GM18502 (cell line): Measurements from ENCODE around the gene IFNA7.
"Not testable (repeated sequence)": the region's sequence is repeated elsewhere in the genome, so short reads cannot be mapped to it uniquely, and the experiment has no call there.

Source experiments
- ATAC-seq: cut with Tn5 transposase; IDR thresholded peaks from one replicate; pipeline ENCODE4 v1.9.1; 2021; ENCODE audit warnings: mild to moderate bottlenecking; ENCODE audit not compliant: unreplicated experiment, poor library complexity

The IFNA7 gene

DNA sequence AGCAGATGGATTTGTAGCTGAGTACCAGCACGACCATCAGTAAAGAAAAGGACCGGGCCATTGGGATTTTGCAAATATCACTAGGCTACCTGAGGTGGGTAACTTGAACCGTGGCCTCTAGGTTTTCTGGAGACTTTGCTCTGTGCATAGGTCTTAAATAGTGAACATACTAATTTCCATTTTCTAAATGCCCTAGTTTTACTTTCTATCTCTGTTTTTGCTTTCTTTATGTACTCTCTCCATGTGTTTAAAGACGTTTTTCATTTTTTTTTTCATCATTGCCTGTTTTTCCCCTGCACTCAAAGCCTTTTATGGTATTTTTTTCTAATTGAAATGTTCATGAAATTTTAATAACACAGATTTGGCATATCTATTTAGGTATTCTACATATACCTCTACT lies at the start of gene IFNA7:
Gene IFNA7, minus strand, starts transcription at position 101 of the 400 bp plus-strand sequence. Its CDS starts 40 bp downstream, at position 61.
- not testable (repeated sequence) for ATAC-seq

DNA sequence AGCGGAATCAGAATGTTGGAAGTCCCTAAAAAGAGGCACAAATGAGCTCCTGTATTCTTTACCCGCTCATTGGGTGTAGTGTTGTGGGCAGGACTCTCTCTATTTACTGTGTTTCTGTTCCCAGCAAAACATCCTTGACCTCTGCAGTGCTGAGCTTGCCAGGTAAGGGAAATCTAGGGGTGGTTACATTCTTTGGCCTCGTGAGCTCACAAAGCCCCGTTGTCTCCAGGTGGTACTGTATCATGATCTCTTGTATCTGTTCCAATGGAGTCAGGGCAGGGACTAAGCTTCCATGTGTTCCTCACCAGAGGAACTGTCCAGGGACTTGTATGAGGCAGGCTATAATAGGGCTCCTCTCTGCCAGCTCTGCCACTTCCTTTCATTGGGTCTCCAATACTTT lies 49.6 kb upstream of the IFNA7 start:
- no peak for ATAC-seq

DNA sequence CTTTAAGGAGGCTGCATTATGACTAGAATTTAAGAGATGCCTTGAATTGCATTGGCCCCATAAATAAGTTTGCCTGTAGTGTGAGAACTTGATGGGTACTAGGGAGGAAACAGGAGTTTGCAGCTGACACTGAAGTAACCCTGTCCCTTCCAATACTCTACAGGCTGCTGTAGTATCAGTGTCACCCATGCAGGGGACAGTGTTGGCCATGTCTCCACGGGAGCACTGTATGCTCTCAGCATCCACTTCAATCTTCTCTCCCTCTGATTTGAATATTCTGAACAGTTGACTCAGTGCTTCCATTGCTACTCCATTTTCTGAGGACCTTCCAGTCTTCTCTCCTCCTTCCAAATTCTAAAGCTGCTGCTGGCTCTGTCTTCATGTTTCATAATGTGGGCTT lies 49.2 kb upstream of the IFNA7 start:
- ATAC-seq = no peak

DNA sequence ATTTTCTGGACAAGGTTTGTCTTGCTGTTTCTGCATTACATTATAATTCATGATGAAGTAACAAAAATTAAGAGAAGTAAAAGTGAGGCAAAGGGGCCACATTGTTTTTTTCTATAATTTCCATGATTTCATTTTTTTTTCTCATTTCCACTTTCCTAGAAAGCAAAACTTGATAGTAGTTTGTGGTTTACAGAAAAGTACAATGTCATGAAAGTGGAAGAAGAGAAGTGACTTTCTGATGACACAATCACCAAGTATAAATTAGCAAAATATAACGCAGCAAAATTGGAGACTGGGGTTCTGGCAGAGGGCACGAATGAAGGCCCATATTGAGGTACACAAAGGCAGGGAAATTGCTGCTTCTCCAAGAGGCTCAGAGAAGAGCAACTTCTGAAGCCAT lies 42.8 kb upstream of the IFNA7 start:
- no peak for ATAC-seq

DNA sequence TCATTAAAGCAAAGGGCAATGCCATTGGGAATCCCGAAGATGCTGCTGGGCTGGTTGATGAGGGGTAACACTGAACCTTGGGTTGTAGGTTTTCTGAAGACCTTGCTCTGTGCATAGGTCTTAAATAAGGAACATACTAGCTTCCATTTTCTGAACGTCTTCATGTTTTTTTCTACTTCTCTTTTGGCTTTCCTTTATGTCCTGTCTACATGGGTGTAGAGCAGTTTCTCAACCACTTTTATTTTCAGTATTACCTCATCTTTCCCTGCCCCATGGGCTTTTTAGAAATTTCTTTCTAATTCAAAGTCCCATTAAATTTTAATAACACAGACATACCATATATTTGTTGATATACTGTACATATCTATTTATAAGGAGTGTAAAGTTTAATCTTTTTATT lies 37.9 kb upstream of the IFNA7 start, which contains the start of gene IFNA14:
Gene IFNA14, minus strand, starts transcription at position 95 of the 400 bp plus-strand sequence. Its CDS starts 70 bp downstream, at position 25.
- no peak for ATAC-seq

DNA sequence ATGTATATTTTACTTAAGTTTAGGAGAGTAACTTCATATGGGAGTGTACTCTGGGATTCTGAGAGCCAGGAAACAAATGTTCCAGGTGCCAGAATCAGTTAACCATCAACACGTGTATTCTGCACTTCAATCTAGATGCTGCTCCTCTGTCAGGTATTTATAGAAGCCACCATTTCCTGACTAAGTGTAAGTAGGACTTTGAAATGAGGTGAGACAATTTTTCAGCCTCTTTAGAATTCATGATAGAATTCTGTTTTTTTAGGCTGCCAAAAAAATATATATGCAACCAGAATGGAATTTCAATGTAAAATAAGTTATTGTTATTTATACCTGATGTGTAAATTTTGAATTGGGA lies 34.3 kb upstream of the IFNA7 start:
- ATAC-seq = not testable (repeated sequence)

DNA sequence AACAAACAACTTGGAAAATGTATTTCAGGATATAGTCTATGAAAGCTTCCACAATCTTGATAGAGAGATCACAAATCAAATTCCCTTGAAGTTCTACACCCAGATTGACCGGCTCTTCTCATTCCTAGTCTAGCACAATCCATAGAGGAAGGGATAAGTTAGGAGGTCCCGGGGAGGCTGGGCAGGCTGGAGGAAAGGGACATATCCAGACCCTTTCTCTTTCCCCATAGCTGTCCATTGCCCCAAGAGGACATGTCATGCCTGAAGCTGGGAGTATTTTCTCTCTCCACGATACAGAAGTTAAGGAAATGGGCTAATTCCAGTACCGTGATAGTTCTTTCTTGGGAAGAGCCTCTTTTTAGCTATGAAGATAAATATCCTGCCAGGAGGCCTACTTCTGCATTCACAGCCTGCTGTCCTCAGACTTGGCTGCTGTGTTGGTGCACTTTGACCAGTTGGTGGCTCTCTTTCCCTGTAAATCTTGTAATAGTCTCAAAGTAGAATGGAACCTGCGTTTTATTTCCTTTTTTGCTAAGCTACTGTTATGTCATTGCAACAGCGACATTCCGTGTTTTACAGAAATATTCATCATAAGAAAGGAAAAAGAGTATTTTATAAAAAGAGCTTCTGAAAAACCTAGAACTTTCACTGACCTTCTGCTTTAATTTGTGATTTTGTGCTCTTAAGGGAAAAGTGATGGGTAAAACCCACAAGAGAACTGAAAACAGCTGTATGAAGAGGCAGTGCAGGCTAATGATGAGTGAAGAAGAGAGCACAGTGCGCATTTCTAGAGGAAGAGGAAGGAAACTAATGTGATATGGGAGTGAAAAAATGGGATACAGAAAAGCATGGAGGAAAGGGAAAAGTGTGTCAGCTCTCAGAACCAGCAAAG lies 33.7 kb upstream of the IFNA7 start:
- peak; percentile 90 for ATAC-seq

DNA sequence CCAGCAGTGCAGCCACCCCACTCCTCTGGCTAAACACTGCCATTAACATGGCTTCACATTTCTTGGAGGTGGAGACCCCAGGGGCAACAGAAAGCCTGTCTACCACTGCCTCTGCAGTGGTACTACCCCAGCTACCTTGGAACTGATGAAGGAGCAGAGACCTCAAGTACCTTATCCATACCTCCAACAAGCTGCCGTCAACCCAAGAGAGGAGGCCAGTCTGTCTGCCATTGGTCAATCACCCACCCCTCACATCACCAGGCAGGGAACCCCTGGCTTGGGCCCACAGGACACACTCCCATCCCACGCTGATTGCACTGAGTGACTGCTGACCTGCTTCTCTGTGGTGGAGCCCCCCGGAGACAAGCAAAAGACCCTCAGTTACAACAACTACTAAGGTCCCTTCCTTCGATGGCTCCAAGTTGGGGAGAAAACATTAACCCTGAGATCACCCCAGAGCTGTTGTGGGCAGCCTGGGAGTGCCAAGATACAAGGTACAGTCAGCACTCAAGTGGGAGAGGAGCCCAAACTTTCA lies 32.2 kb upstream of the IFNA7 start:
- ATAC-seq = no peak

DNA sequence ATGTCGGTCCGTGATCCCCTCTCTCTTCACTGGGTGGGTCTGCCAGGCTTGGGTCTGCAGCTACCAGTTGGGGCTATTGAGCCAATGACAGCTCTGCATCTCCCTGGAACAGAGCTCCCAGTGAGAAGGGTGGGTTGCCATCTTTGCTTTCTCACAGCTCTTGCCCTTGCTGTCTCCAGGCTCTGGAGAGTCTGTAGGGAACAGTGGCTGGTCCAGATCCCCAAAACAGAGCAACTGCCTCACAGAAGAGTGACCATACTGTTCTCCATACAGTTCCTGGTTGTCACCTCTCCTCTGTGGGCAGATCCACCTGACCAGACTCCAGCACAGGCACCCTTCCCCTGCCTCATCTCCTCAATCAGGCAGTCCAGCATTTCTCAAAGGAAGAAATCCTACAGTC lies 31.3 kb upstream of the IFNA7 start:
- ATAC-seq = no peak

DNA sequence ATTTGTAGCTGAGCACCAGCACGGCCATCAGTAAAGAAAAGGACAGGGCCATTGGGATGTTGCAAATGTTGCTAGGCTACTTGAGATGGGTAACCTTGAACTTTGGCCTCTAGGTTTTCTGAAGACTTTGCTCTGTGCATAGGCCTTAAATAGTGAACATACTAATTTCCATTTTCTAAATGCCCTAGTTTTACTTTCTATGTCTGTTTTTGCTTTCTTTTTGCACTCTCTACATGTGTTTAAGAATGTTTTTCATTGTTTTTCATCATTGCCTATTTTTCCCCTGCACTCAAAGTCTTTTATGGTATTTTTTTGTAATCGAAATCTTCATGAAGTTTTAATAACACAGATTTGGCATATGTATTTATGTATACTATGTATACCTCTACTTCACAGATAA lies 26.1 kb upstream of the IFNA7 start, which contains the start of gene IFNA17:
Gene IFNA17, minus strand, starts transcription at position 101 of the 400 bp plus-strand sequence. Its CDS starts 49 bp downstream, at position 52.
- ATAC-seq = no peak

DNA sequence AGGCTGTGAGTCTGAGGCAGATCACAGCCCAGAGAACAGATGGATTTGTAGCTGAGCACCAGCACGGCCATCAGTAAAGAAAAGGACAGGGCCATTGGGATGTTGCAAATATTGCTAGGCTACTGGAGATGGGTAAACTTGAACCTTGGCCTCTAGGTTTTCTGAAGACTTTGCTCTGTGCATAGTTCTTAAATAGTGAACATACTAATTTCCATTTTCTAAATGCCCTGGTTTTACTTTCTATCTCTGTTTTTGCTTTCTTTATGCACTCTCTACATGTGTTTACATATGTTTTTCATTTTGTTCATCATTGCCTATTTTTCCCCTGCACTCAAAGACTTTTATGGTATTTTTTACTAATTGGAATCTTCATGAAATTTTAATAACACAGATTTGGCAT lies 15.2 kb upstream of the IFNA7 start, which contains the start of gene IFNA16:
Gene IFNA16, minus strand, starts transcription at position 101 of the 400 bp plus-strand sequence. Its CDS starts 6 bp downstream, at position 95.
- ATAC-seq = not testable (repeated sequence)

DNA sequence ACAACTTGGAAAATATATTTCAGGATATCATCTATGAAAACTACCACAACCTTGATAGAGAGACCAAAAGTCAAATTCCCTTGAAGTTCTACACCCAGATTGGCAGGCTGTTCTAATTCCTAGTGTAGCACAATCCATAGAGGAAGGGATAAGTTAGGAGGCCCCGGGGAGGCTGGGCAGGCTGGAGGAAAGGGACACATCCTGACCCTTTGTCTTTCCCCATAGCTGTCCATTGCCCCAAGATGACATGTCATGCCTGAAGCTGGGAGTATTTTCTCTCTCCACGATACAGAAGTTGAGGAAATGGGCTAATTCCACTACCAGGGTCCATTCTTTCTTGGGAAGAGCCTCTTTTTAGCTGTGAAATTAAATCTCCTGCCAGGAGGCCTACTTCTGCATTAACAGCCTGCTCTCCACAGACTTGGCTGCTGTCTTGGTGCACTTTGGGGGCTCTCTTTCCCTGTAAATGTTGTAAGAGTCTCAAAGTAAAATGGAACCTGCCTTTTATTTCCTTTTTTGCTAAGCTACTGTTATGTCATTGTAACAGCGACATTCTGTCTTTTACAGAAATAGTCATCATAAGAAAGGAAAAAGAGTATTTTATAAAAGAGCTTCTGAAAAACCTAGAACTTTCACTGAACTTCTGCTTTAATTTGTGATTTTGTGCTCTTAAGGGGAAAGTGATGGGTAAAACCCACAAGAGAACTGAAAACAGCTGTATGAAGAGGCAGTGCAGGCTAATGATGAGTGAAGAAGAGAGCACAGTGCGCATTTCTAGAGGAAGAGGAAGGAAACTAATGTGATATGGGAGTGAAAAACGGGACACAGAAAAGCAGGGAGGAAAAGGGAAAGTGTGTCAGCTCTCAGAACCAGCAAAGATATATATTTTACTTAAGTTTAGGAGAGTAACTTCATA lies 11.7 kb upstream of the IFNA7 start:
- peak; percentile 82 for ATAC-seq

DNA sequence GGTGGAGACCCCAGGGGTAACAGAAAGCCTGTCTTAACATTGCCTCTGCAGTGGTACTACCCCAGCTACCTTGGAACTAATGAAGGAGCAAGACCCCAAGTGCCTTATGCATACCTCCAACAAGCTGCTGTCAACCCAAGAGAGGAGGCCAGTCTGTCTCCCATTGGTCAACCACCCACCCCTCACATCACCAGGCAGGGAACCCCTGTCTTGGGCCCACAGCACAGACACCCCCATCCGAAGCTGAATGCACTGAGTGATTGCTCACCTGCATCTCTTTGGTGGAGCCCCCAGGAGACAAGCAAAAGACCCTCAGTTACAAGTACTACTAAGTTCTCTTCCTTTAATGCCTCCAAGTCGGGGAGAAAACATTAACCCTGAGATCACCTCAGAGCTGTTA lies 10.2 kb upstream of the IFNA7 start:
- not testable (repeated sequence) for ATAC-seq

DNA sequence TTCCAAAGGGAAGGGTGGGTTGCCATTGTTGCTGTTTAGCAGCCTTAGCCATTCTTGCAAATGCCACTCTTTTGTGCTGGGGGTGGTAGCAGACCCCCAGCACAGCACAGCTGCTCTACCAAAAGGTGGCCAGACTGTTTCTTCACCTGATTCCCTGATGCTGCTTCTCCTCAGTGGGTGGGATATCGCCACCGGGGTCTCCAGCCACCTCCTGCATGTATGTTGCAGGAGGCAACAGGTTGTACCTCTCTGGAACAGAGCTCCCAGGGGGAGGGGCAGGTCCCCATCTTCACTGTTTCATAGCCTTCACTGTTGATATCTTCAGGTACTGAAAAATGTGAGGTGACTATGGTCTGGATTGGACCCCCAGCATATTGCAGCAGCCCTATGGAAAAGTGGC lies 8.8 kb upstream of the IFNA7 start:
- not testable (repeated sequence) for ATAC-seq

DNA sequence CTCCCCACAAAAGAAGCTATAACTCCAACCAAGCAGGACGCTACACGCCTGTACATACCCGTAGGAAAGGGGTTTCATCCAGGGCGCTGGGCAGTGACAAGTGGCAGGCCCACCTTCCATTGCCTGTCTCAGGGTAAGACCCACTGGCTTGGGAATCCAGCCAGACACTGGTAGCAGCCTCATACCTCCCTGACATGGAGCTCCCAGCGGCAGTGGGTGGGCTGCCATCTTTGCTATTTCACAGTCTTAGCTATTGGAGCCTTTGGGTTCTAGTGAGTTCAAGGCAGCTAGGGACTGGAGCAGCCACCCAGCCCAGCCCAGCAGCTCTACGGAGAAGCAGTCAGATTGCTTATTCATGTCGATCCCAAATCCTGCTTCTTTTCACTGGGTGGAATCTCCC lies 8.3 kb upstream of the IFNA7 start:
- ATAC-seq = no peak

DNA sequence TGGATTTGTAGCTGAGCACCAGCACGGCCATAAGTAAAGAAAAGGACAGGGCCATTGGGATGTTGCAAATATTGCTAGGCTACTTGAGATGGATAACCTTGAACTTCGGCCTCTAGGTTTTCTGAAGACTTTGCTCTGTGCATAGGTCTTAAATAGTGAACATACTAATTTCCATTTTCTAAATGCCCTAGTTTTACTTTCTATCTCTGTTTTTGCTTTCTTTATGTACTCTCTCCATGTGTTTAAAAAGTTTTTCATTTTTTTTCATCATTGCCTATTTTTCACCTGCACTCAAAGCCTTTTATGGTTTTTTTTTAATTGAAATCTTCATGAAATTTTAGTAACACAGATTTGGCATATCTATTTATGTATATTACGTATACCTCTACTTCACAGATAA lies 5.0 kb upstream of the IFNA7 start, which contains the start of gene IFNA10:
Gene IFNA10, minus strand, starts transcription at position 101 of the 400 bp plus-strand sequence. Its CDS starts 46 bp downstream, at position 55.
- ATAC-seq = not testable (repeated sequence)

DNA sequence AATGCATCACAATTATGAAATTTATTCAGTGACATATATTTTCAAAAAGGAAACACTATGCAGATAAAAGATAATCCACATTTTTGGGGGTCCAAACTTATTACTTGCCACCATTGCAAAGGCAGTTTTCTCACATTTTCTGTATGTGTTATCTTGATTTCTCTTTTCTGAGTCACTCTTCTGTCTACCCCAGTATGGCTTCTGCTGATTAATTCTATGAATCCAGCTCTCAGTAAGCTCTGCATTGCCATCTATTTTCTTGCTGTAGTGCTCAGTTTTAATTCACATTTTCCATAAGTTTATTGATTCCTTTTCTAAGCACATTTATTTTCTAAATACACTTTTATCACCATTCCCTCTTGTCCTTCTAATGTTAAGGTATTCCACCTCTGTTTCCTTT lies 3.2 kb upstream of the IFNA7 start:
- ATAC-seq = no peak

DNA sequence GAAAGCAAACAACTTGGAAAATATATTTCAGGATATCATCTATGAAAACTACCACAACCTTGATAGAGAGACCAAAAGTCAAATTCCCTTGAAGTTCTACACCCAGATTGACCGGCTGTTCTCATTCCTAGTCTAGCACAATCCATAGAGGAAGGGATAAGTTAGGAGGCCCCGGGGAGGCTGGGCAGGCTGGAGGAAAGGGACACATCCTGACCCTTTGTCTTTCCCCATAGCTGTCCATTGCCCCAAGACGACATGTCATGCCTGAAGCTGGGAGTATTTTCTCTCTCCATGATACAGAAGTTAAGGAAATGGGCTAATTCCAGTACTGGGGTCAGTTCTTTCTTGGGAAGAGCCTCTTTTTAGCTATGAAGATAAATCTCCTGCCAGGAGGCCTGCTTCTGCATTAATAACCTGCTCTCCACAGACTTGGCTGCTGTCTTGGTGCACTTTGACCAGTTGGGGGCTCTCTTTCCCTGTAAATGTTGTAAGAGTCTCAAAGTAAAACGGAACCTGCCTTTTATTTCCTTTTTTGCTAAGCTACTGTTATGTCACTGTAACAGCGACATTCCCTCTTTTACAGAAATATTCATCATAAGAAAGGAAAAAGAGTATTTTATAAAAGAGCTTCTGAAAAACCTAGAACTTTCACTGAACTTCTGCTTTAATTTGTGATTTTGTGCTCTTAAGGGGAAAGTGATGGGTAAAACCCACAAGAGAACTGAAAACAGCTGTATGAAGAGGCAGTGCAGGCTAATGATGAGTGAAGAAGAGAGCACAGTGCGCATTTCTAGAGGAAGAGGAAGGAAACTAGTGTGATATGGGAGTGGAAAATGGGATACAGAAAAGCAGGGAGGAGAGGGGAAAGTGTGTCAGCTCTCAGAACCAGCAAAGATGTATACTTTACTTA lies 6.9 kb downstream of the IFNA7 start:
- peak; percentile 94 for ATAC-seq

DNA sequence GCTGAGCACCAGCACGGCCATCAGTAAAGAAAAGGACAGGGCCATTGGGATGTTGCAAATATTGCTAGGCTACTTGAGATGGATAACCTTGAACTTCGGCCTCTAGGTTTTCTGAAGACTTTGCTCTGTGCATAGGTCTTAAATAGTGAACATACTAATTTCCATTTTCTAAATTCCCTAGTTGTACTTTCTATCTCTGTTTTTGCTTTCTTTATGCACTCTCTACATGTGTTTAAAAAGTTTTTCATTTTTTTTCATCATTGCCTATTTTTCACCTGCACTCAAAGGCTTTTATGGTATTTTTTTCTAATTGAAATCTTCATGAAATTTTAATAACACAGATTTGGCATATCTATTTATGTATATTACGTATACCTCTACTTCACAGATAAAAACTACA lies 14.5 kb downstream of the IFNA7 start, which contains the start of gene IFNA4:
Gene IFNA4, minus strand, starts transcription at position 101 of the 400 bp plus-strand sequence. Its CDS starts 56 bp downstream, at position 45.
- ATAC-seq = not testable (repeated sequence)
